ENCODE results near the gene TRAF3.

- no peak for TF ChIP-seq POLR2A (IDR thresholded peaks at IDR 0.05)
- TF ChIP-seq, protein P1, sequence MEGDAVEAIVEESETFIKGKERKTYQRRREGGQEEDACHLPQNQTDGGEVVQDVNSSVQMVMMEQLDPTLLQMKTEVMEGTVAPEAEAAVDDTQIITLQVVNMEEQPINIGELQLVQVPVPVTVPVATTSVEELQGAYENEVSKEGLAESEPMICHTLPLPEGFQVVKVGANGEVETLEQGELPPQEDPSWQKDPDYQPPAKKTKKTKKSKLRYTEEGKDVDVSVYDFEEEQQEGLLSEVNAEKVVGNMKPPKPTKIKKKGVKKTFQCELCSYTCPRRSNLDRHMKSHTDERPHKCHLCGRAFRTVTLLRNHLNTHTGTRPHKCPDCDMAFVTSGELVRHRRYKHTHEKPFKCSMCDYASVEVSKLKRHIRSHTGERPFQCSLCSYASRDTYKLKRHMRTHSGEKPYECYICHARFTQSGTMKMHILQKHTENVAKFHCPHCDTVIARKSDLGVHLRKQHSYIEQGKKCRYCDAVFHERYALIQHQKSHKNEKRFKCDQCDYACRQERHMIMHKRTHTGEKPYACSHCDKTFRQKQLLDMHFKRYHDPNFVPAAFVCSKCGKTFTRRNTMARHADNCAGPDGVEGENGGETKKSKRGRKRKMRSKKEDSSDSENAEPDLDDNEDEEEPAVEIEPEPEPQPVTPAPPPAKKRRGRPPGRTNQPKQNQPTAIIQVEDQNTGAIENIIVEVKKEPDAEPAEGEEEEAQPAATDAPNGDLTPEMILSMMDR (IDR thresholded peaks at IDR 0.05 in 4 of 5, conservative IDR thresholded peaks at IDR 0.05 in 1 of 5), result no peak
Measured at GRCh38 chr14:102915292-102916110, 138.3 kb downstream of the TRAF3 start.
